Stimulated activated naive B cell treated with anti-CD40 and anti-IgM and Interleukin-4, amounts not matched to agents 10 μg/mL and 1 μg/mL and 100 μg/mL, for 72 hours (primary cell): ENCODE results near the gene VSTM1.
"Not testable (repeated sequence)": the region's sequence is repeated elsewhere in the genome, so short reads cannot be mapped to it uniquely, and the experiment has no call there.

Experiments
- ATAC-seq, 2 donors: fragments of 150-1000 bp; cut with Tn5 transposase; replicated peaks; 2 replicates each; pipeline ENCODE4 v1.10.0; 2021; ENCODE audit warnings: moderate library complexity in 1 of 2
- DNase-seq: peaks from one replicate; pipeline ENCODE4 v3.0.0; 2021
- H3K27ac Mint-ChIP-seq: one replicate; pipeline ENCODE4 v1.8.0; 2022; ENCODE audit warnings: mild to moderate bottlenecking, mixed read lengths
- H3K27me3 Mint-ChIP-seq, 2 donors: one replicate each; pipeline ENCODE4 v1.8.0; 2022; ENCODE audit warnings: mixed read lengths in 2 of 2
- H3K36me3 Mint-ChIP-seq, 2 donors: one replicate each; pipeline ENCODE4 v1.8.0; 2022; ENCODE audit warnings: mixed read lengths in 2 of 2, mild to moderate bottlenecking in 1 of 2
- H3K4me1 Mint-ChIP-seq, 2 donors: one replicate each; pipeline ENCODE4 v1.8.0; 2022; ENCODE audit warnings: mixed read lengths in 2 of 2, mild to moderate bottlenecking in 1 of 2
- H3K4me3 Mint-ChIP-seq, 2 donors: one replicate each; pipeline ENCODE4 v1.8.0; 2022; ENCODE audit warnings: mild to moderate bottlenecking in 2 of 2, mixed read lengths in 2 of 2, moderate library complexity in 1 of 2
- H3K9me3 Mint-ChIP-seq, 2 donors: one replicate each; pipeline ENCODE4 v1.8.0; 2022; ENCODE audit warnings: mixed read lengths in 2 of 2, mild to moderate bottlenecking in 1 of 2

Gene VSTM1

DNA sequence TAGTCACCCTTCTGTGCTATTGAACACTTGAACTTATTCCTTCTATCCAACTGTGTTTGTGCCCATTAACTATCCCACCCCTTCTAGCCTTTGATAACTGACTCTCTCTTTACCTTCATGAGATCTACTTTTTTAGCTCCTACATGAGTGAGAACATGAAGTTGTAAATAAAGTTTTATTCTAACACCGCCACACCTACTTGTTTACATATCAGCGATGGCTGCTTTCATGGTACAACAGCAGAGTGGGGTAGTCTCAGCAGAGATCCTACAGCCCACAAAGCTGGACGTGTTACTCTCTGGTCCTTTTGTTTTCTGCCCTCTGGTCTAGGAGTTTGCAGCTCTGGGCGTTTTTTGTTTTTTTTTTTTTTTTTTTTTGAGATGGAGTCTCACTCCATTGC is 23.7 kb downstream of the VSTM1 start:
- peaks cover 5 to 6% of the 10 kb centered on the region in 2 donors for H3K9me3 Mint-ChIP-seq
- ATAC-seq (no peak), DNase-seq (no peak)
- H3K4me1 Mint-ChIP-seq: no peaks in the 10 kb centered on the region
- no peak overlapping the region for H3K27ac Mint-ChIP-seq
- peaks cover 2 to 4% of the 10 kb centered on the region in 2 donors for H3K36me3 Mint-ChIP-seq
- peaks cover 21 to 22% of the 10 kb centered on the region in 2 donors for H3K27me3 Mint-ChIP-seq
- no peak overlapping the region for H3K4me3 Mint-ChIP-seq

DNA sequence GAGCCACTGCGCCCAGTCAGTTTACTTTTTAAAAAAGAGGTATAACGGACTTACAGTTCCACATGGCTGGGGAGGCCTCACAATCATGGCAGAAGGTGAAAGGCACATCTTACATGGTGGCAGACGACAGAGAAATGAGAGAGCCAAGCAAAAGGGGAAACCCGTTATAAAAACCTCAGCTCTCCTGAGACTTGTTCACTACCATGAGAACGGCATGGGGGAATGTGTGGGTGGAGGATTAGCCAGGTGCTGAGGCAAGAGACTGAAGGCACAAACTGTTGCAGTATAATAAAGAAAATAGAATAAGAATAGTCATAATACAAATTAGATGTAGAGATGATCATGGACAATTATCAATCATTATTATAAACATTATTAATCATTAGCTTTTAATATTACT is 27.2 kb downstream of the VSTM1 start:
- not testable (repeated sequence) for H3K9me3 Mint-ChIP-seq, DNase-seq, H3K4me3 Mint-ChIP-seq, H3K4me1 Mint-ChIP-seq, H3K36me3 Mint-ChIP-seq, H3K27ac Mint-ChIP-seq
- peaks cover 9 to 16% of the 10 kb centered on the region in 2 donors for H3K27me3 Mint-ChIP-seq
- ATAC-seq: peak in 1 of 2 donors; percentile 39

DNA sequence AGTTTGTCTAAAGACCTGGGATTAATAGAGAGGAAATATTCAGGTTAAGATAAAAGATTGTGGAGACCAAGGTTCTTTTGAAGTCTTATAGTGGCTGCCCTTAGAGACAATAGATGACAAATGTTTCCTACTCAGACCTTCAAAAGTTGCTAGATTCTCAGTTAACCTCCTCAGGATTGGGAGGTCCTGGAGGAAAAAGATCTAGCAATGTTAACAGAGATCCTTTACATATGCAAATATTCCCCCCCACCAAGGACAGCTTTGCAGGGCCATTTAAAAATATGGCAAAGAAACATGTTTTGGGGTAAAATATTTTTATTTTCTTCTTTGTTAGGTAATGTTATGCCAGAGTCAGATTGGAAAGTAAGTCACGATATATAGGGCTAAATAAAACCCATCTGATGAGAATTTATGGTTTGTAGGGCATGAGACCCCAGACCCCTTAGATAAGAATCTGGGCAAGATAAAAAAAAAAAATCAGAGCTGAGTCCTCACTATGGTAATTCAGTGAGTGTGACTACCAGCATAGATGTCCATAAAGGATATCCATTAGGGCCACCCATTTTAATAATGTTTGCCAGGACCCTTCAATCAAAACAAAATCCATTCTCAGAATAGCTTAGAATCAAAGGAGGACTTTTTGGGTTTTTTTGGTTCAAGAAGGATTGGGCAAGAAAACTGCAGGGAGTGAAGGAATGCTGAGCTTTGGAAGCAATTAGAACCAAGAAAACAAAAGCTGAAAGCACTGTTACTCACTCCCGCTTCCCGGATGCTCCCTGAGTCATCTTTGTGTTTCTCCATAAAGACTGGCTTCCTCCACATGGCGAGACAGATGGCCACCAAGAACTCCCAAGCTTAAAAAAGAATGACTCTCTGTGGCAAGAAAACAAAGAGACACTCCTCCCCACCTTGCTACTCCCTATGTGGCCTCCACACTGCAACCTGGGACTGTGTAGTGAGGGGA is 28.2 kb downstream of the VSTM1 start:
- ATAC-seq (no peak), DNase-seq (no peak)
- H3K4me3 Mint-ChIP-seq: no peak overlapping the region
- H3K4me1 Mint-ChIP-seq: peaks cover 0 to 7% of the 10 kb centered on the region in 2 donors
- H3K36me3 Mint-ChIP-seq: peaks cover 0 to 4% of the 10 kb centered on the region in 2 donors
- H3K27ac Mint-ChIP-seq: no peak overlapping the region
- peaks cover 17 to 23% of the 10 kb centered on the region in 2 donors for H3K27me3 Mint-ChIP-seq
- peaks cover 5 to 6% of the 10 kb centered on the region in 2 donors for H3K9me3 Mint-ChIP-seq

DNA sequence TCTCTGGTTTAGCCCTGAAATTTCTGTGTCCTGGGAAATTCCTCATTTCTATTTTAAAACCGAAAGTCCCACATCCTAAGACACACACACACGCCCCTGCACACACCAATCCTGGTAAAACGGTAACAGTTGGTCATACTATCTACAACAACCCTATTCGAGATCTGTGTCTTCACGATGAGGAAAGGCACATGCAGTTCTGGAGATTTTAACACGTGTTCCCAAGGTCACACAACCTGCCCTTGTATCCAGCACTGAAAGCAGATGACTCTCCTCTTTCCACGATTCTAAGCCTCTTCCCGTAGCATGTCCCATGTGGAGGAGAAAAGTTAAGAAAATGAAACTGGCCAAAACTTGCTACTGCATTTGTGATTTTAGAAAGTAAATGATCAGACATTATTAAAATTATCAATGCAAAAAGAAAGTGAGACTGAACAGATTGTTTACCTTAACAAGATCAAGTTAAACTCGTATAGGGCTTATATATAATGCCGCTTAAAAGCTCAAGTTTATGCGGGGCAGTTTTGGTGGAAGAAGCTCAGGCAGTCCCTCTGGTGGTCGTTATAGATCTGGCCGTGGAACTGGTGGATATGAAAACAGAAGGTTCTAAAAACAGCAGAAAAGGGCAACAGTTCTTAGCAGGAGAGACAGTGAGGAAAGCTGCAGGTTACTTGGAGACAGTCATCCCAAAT is 32.7 kb downstream of the VSTM1 start:
- DNase-seq (no peak), ATAC-seq (no peak)
- H3K27ac Mint-ChIP-seq: no peak overlapping the region
- no peak overlapping the region for H3K4me3 Mint-ChIP-seq
- H3K9me3 Mint-ChIP-seq: no peaks in the 10 kb centered on the region
- H3K27me3 Mint-ChIP-seq: peaks cover 23 to 34% of the 10 kb centered on the region in 2 donors
- H3K36me3 Mint-ChIP-seq: no peaks in the 10 kb centered on the region
- H3K4me1 Mint-ChIP-seq: peaks cover 2 to 12% of the 10 kb centered on the region in 2 donors

DNA sequence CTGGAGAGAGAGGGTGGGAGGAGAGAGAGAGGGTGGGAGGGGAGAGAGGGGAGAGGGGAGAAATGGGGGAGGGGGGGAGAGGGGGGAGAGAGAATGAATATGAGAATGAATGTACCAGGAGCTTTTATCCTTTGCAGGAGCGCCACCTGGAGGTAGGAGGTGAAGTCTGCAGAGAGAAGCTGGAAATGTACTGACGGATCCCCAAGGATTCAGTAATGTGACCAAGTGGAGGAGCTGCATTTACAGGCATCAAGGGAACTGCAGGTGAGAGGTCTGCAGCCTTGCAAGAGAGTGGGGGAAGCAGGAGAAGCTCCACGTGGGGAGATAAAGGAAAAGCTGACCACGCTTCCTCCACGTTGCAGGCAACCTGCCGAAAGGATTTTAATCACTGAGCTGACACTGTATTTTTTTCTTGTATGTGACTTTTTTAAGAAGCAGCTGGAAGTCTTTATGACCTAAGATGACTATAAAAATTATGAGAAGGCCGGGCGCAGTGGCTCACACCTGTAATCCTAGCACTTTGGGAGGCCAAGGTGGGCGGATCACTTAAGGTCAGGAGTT is 33.7 kb downstream of the VSTM1 start:
- H3K9me3 Mint-ChIP-seq: no peaks in the 10 kb centered on the region
- H3K4me3 Mint-ChIP-seq: no peak overlapping the region
- DNase-seq (no peak), ATAC-seq (peak in 1 of 2 donors; percentile 36)
- no peaks in the 10 kb centered on the region for H3K36me3 Mint-ChIP-seq
- peaks cover 2 to 12% of the 10 kb centered on the region in 2 donors for H3K4me1 Mint-ChIP-seq
- peaks cover 23 to 33% of the 10 kb centered on the region in 2 donors for H3K27me3 Mint-ChIP-seq
- H3K27ac Mint-ChIP-seq: no peak overlapping the region

DNA sequence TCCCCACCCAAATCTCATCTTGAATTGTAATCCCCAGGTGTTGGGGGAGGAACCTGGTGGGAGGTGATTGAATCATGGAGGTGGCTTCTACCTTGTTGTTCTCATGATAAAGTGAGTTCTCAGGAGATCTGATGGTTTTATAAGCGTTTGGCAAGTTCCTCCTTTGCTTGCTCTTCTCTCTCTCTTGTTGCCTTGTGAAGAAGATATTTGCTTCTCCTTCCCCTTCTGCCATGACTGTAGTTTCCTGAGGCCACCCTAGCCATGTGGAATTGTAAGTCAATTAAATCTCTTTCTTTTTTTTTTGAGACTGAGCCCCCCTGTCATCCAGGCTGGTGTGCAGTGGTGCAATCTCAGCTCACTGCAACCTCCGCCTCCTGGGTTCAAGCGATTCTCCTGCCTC is 34.4 kb downstream of the VSTM1 start:
- Mint-ChIP-seq H3K9me3 (no peaks in the 10 kb centered on the region), H3K27ac (no peak overlapping the region), H3K4me1 (peaks cover 2 to 12% of the 10 kb centered on the region in 2 donors), H3K4me3 (no peak overlapping the region), H3K27me3 (peaks cover 19 to 28% of the 10 kb centered on the region in 2 donors), H3K36me3 (no peaks in the 10 kb centered on the region)
- DNase-seq (no peak), ATAC-seq (no peak)

DNA sequence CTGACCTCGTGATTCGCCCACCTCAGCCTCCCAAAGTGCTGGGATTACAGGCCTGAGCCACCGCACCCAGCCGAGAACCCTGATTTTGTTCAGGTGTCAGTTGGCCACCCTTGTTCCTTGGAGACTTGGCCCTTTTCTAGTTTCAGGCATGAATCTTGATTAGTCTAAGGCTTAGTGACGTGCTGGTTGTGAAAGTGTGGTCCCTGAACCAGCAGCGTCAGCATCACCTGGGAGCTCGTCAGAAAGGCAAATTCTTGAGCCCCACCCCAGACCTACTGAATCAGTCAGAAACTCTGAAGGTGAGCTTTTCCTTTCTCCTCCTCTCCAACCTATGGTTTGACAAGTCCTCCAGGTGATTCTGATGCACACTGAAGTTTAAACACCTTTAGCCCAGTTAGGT is 37.0 kb downstream of the VSTM1 start:
- no peak for DNase-seq
- H3K27ac Mint-ChIP-seq: no peak overlapping the region
- ATAC-seq: no peak
- H3K9me3 Mint-ChIP-seq: no peaks in the 10 kb centered on the region
- no peak overlapping the region for H3K4me3 Mint-ChIP-seq
- H3K4me1 Mint-ChIP-seq: peaks cover 3 to 12% of the 10 kb centered on the region in 2 donors
- H3K36me3 Mint-ChIP-seq: no peaks in the 10 kb centered on the region
- H3K27me3 Mint-ChIP-seq: peaks cover 35 to 40% of the 10 kb centered on the region in 2 donors

DNA sequence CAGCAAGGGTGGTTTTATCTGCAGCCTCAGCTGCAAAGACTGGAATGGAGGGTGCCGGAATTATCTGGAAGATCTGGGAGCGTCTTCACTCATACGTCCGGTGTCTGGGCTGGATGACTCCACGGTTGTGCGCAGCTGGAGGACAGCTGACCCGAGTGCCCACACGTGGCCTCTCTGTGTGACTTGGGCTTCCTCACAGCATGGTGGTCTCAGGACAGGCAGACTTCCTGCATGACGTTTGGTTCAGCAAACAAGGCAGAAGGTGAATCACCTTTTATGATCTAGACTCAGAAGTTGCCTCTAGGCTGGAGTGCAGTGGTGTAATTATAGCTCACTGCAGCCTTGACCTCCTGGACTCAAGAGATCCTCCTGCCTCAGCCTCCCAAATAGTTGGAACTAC is 39.0 kb downstream of the VSTM1 start:
- H3K27me3 Mint-ChIP-seq: peaks cover 29 to 30% of the 10 kb centered on the region in 2 donors
- no peak for ATAC-seq
- no peaks in the 10 kb centered on the region for H3K9me3 Mint-ChIP-seq

DNA sequence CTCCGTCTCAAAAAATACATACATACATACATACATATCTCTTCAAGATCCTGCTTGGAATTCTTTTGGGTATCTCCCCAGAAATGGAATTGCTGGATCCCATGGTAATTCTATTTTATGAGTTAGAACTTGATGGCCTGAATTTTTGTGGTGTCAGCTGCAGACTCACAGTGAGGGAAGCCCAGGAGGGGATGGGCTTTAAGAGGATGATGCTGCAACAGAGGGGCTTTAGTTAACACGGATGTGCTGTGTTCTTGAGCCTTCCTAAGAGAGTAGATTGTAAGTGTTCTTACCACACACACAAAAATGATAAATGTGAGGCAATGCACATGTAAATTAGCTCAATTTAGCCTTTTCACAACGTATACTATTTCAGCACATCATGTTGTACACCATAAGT is 40.5 kb downstream of the VSTM1 start:
- H3K36me3 Mint-ChIP-seq: no peaks in the 10 kb centered on the region

More for the DNA sequence above, 39.0 kb downstream of the VSTM1 start:
- no peak overlapping the region for H3K27ac Mint-ChIP-seq
- peaks cover 0 to 2% of the 10 kb centered on the region in 2 donors for H3K4me1 Mint-ChIP-seq
- H3K36me3 Mint-ChIP-seq: no peaks in the 10 kb centered on the region
- H3K4me3 Mint-ChIP-seq: no peak overlapping the region
- DNase-seq: no peak

DNA sequence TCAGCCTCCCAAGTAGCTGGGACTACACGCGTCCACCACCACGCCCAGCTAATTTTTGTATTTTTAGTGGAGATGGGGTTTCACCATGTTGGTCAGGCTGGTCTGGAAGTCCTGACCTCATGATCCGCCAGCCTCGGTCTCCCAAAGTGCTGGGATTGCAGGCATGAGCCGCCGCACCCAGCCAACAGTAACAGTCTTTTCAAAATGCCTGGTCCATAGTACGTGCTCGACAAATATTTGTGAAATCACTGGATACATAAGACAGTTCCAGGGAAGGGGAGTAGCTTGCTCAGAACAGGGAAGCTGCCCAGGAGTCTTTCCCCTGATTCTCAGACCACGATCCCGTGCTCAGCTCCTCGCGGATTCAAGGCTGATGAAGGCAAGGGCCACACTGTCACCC is 41.8 kb downstream of the VSTM1 start:
- peaks cover 0 to 2% of the 10 kb centered on the region in 2 donors for H3K4me1 Mint-ChIP-seq
- H3K4me3 Mint-ChIP-seq: no peak overlapping the region
- DNase-seq: no peak
- no peak for ATAC-seq
- no peaks in the 10 kb centered on the region for H3K9me3 Mint-ChIP-seq
- no peaks in the 10 kb centered on the region for H3K36me3 Mint-ChIP-seq
- peaks cover 32 to 35% of the 10 kb centered on the region in 2 donors for H3K27me3 Mint-ChIP-seq
- H3K27ac Mint-ChIP-seq: no peak overlapping the region

More for the DNA sequence above, 40.5 kb downstream of the VSTM1 start:
- DNase-seq (no peak), ATAC-seq (no peak)
- Mint-ChIP-seq H3K4me3 (no peak overlapping the region), H3K9me3 (no peaks in the 10 kb centered on the region), H3K27me3 (peaks cover 24 to 30% of the 10 kb centered on the region in 2 donors), H3K27ac (no peak overlapping the region), H3K4me1 (peaks cover 0 to 2% of the 10 kb centered on the region in 2 donors)

DNA sequence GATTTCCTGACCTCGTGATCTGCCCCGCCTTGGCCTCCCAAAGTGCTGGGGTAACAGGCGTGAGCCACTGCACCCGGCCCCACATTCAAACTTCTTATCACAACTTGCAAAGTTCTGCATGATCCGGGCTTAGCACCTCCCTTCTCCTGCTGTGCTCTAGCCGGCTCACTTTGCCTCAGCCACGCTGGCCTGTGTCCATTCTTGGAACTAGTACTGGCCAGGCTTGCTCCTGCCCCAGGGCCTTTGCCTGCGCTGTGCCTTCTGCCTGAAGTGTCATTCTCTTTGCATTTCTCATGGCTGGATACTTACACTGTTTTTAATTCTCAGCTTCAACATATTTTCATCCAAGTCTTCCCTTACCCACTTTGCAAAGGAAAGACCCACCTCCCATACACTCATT is 42.3 kb downstream of the VSTM1 start:
- Mint-ChIP-seq H3K36me3 (no peaks in the 10 kb centered on the region), H3K4me3 (no peak overlapping the region), H3K27ac (peak overlapping the region; percentile 4), H3K27me3 (peaks cover 35 to 36% of the 10 kb centered on the region in 2 donors), H3K4me1 (peaks cover 0 to 2% of the 10 kb centered on the region in 2 donors), H3K9me3 (no peaks in the 10 kb centered on the region)
- ATAC-seq: no peak
- DNase-seq: no peak

DNA sequence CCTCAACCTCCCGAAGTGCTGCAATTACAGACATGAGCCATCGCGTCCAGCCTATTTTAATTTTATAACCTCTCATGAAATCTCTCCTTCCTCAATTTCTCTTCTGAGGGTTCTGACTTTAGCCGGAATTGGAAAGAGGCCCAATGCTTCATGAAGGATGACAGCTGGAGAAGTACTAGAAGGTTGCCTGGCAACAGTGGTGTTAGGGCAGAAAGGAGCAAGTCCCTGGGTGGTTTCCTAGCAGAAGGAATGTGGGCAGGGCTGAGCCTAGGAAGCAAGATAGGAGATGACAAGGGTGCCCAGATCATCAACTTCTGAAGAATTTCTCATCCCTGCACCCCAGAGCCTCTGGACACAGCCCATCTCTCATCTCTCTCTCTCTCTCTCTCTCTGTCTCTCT is 46.4 kb downstream of the VSTM1 start:
- ATAC-seq: no peak
- peaks cover 34 to 49% of the 10 kb centered on the region in 2 donors for H3K27me3 Mint-ChIP-seq
- no peak overlapping the region for H3K27ac Mint-ChIP-seq
- DNase-seq: no peak
- H3K36me3 Mint-ChIP-seq: peaks cover 0 to 3% of the 10 kb centered on the region in 2 donors
- no peak overlapping the region for H3K4me3 Mint-ChIP-seq
- H3K4me1 Mint-ChIP-seq: peaks cover 0 to 4% of the 10 kb centered on the region in 2 donors
- H3K9me3 Mint-ChIP-seq: peaks cover 0 to 1% of the 10 kb centered on the region in 2 donors

DNA sequence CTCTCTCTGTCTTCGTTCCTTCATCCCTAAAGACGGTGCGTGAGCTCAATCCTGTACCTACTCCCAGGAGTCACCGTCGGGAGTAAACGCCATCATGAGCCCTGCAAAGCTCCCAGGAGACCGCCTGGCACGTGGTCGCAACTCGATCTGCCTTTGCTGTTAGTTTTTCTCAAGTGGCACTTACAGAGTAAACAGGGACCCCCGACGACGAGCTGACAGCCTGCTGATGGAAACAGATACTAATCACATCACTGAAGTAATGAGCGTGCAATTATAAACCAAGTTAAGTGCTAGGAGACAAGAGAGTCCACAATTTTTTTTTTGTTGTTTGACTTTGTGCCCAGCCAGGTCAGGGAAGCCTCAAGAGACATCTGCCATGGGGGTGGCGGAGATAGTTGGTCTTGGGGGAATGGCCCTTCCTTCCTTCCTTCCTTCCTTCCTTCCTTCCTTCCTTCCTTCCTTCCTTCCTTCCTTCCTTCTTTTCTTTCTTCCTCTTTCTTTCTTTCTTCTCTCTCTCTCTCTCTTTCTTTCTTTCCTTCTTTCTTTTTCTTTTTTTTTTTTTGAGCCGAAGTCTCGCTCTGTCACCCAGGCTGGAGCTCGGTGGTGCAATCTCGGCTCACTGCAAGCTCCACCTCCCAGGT is 48.7 kb downstream of the VSTM1 start:
- peaks cover 0 to 1% of the 10 kb centered on the region in 2 donors for H3K9me3 Mint-ChIP-seq
- H3K27me3 Mint-ChIP-seq: peaks cover 34 to 53% of the 10 kb centered on the region in 2 donors
- DNase-seq (no peak), ATAC-seq (no peak)
- peaks cover 0 to 3% of the 10 kb centered on the region in 2 donors for H3K36me3 Mint-ChIP-seq
- peaks cover 0 to 4% of the 10 kb centered on the region in 2 donors for H3K4me1 Mint-ChIP-seq
- H3K4me3 Mint-ChIP-seq: no peak overlapping the region
- no peak overlapping the region for H3K27ac Mint-ChIP-seq

DNA sequence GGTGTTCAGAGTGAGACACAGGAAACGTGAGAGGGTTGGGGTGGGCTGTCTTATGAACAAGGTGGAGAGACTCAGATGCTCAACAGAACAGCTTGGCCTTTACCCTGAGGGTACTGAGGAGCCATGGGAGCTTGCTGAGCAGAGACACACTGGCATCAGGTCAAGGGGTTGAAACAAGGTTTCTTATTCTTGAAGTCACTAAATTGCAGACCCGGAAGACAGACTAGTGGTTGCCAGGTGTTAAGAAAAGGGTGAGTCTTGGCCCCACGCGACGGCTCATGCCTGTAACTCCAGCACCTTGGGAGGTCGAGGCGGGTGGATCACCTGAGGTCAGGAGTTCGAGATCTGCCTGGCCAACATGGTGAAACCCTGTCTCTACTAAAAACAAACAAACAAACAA is 49.8 kb downstream of the VSTM1 start:
- ATAC-seq: no peak
- Mint-ChIP-seq H3K9me3 (peaks cover 0 to 1% of the 10 kb centered on the region in 2 donors), H3K27me3 (peaks cover 34 to 54% of the 10 kb centered on the region in 2 donors), H3K4me3 (no peak overlapping the region), H3K36me3 (peaks cover 0 to 3% of the 10 kb centered on the region in 2 donors), H3K27ac (no peak overlapping the region), H3K4me1 (peaks cover 0 to 4% of the 10 kb centered on the region in 2 donors)
- DNase-seq: no peak
